Fibroblast of lung (primary cell): ENCODE results near the gene SLC45A2. TPM values are rescaled to one million over a fixed set of nuclear protein-coding genes. Genes with fewer than 3 reads are reported as not detected.

Experiments
- DNase-seq, 2 donors: peaks; one replicate each; pipeline versions ENCODE4 v3.0.0 to v3.0.0-alpha.2; 2010; ENCODE audit warnings: low read depth in 2 of 2
- H2AFZ ChIP-seq: 2 replicates; pipeline ENCODE4 v1.5.1; 2012; ENCODE audit warnings: low read length, control low read depth, inconsistent platforms
- H3K27ac ChIP-seq: 2 replicates; pipeline ENCODE4 v1.5.1; 2011; ENCODE audit warnings: low read length, control low read depth; ENCODE audit not compliant: insufficient read depth
- H3K27me3 ChIP-seq: 2 replicates; pipeline ENCODE4 v1.5.1; 2011; ENCODE audit warnings: mild to moderate bottlenecking, low read length; ENCODE audit not compliant: control insufficient read depth, insufficient read depth
- H3K36me3 ChIP-seq: 2 replicates; pipeline ENCODE4 v1.5.1; 2011; ENCODE audit warnings: low read length; ENCODE audit not compliant: control insufficient read depth, insufficient read depth
- H3K4me1 ChIP-seq: 2 replicates; pipeline ENCODE4 v1.5.1; 2011; ENCODE audit warnings: low read length; ENCODE audit not compliant: control insufficient read depth, insufficient read depth; ENCODE audit errors: extremely low read depth
- H3K4me2 ChIP-seq: 2 replicates; pipeline ENCODE4 v1.5.1; 2011; ENCODE audit warnings: low read length, control low read depth; ENCODE audit not compliant: insufficient read depth; ENCODE audit errors: extremely low read depth
- H3K4me3 ChIP-seq, 4 experiments: fragments of 200-600 bp in 1 of 4; sonication (generic) in 1 of 4; replicated peaks in 1 of 4; 2 replicates each; pipeline ENCODE4 v1.5.1; 2011 to 2016; ENCODE audit warnings: low read length in 4 of 4, low read depth in 3 of 4, mild to moderate bottlenecking in 3 of 4, control low read depth in 2 of 4, inconsistent platforms in 1 of 4, mixed read lengths in 1 of 4; ENCODE audit not compliant: insufficient read depth in 1 of 4; ENCODE audit errors: control extremely low read depth in 1 of 4
- H3K79me2 ChIP-seq: 2 replicates; pipeline ENCODE4 v1.5.1; 2012; ENCODE audit warnings: mild to moderate bottlenecking, low read length, inconsistent platforms; ENCODE audit not compliant: control insufficient read depth, insufficient read depth
- H3K9ac ChIP-seq: 2 replicates; pipeline ENCODE4 v1.5.1; 2011; ENCODE audit warnings: mild to moderate bottlenecking, low read length, control low read depth; ENCODE audit not compliant: insufficient read depth
- H3K9me3 ChIP-seq: 2 replicates; pipeline ENCODE4 v1.5.1; 2012; ENCODE audit warnings: low read depth, low read length; ENCODE audit not compliant: control insufficient read depth, insufficient read depth
- H4K20me1 ChIP-seq: 2 replicates; pipeline ENCODE4 v1.5.1; 2011; ENCODE audit warnings: low read length; ENCODE audit not compliant: control insufficient read depth, insufficient read depth; ENCODE audit errors: extremely low read depth
- CTCF ChIP-seq, 2 donors: IDR thresholded peaks in 1 of 2; conservative IDR thresholded peaks in 1 of 2; 1 replicate in 1 of 2; 2 replicates in 1 of 2; pipeline ENCODE4 v1.5.1; 2011 to 2012; ENCODE audit warnings: low read length in 2 of 2, control low read depth in 1 of 2, inconsistent platforms in 1 of 2, low read depth in 1 of 2, mild to moderate bottlenecking in 1 of 2
- EZH2 ChIP-seq: IDR thresholded peaks from 2 replicates; pipeline ENCODE4 v1.5.1; 2012; ENCODE audit warnings: low read length, control low read depth, mild to moderate bottlenecking; ENCODE audit errors: missing control alignments
- polyA plus RNA-seq, 2 donors: library from polyadenylated mRNA; depleted of rRNA in 1 of 2; stranded (reverse) in 1 of 2; unstranded in 1 of 2; fragments of >200 nt; gene quantifications; 2 replicates each; pipeline ENCODE4 v1.2.1, GENCODE V29; 2011 to 2012; ENCODE audit warnings: missing spikeins in 1 of 2
- total RNA-seq: library from RNA; depleted of rRNA; stranded (reverse); fragments of >200 nt; gene quantifications from 2 replicates; pipeline ENCODE4 v1.2.1, GENCODE V29; 2014

SLC45A2 gene
- total and polyA plus RNA-seq, 2 donors (not counting 1 experiment from before 2014, with no cell fraction given), result under 0.01 TPM; not detected in 1

GRCh38 chr5:33938881-33939280 is 45.6 kb downstream of the SLC45A2 start:
- peaks cover 43% of the 10 kb centered on the region for H3K27me3 ChIP-seq
- no peak for DNase-seq

GRCh38 chr5:33938507-33938796 is 46.0 kb downstream of the SLC45A2 start:
- Histone ChIP-seq H4K20me1 (no peaks in the 10 kb centered on the region), H3K9me3 (no peaks in the 10 kb centered on the region), H3K9ac (no peak overlapping the region), H3K4me3 (no peak overlapping the region), H3K79me2 (no peaks in the 10 kb centered on the region), H3K4me2 (no peak overlapping the region), H3K36me3 (no peaks in the 10 kb centered on the region), H3K27ac (no peak overlapping the region), H3K4me1 (no peaks in the 10 kb centered on the region), H3K27me3 (peaks cover 43% of the 10 kb centered on the region), H2AFZ (no peak overlapping the region)
- no peak for TF ChIP-seq CTCF (conservative IDR thresholded peaks at IDR 0.05 in 1 of 2, IDR thresholded peaks at IDR 0.05 in 1 of 2; ENCODE audit: low read depth in 1 of 2, low read length in 2 of 2)
- no peak for TF ChIP-seq EZH2
- no peak for DNase-seq

More at GRCh38 chr5:33938881-33939280, 45.6 kb downstream of the SLC45A2 start:
- H4K20me1 ChIP-seq, result no peaks in the 10 kb centered on the region
- H3K4me3 ChIP-seq, result no peak overlapping the region
- no peak overlapping the region for H3K27ac ChIP-seq
- no peaks in the 10 kb centered on the region for H3K4me1 ChIP-seq
- no peak overlapping the region for H3K9ac ChIP-seq
- no peak overlapping the region for H3K4me2 ChIP-seq
- no peaks in the 10 kb centered on the region for H3K9me3 ChIP-seq
- H3K79me2 ChIP-seq, result no peaks in the 10 kb centered on the region
- H2AFZ ChIP-seq, result no peak overlapping the region
- H3K36me3 ChIP-seq, result no peaks in the 10 kb centered on the region
- TF ChIP-seq EZH2 (no peak), CTCF (conservative IDR thresholded peaks at IDR 0.05 in 1 of 2, IDR thresholded peaks at IDR 0.05 in 1 of 2; ENCODE audit: low read depth in 1 of 2, low read length in 2 of 2) (no peak)

GRCh38 chr5:33937707-33938506 is 46.6 kb downstream of the SLC45A2 start:
- Histone ChIP-seq H2AFZ (no peak overlapping the region), H3K4me2 (no peak overlapping the region), H3K79me2 (no peaks in the 10 kb centered on the region), H3K36me3 (no peaks in the 10 kb centered on the region), H3K27ac (no peak overlapping the region), H3K4me3 (no peak overlapping the region), H3K9ac (no peak overlapping the region), H3K4me1 (no peaks in the 10 kb centered on the region), H3K27me3 (peaks cover 43% of the 10 kb centered on the region), H3K9me3 (no peaks in the 10 kb centered on the region), H4K20me1 (no peaks in the 10 kb centered on the region)
- no peak for DNase-seq
- TF ChIP-seq EZH2 (peak; percentile 19), CTCF (conservative IDR thresholded peaks at IDR 0.05 in 1 of 2, IDR thresholded peaks at IDR 0.05 in 1 of 2; ENCODE audit: low read depth in 1 of 2, low read length in 2 of 2) (no peak)
